NCI-H1417 (cell line): ENCODE data around the gene GNL3L.
"Not testable (repeated sequence)": the region's sequence is repeated elsewhere in the genome, so short reads cannot be mapped to it uniquely, and the experiment has no call there.

ENCODE experiments used
- DNase-seq, 3 experiments: peaks; one replicate each; lab custom pipeline; 2025; lab: John Stamatoyannopoulos, UW

Gene GNL3L

DNA sequence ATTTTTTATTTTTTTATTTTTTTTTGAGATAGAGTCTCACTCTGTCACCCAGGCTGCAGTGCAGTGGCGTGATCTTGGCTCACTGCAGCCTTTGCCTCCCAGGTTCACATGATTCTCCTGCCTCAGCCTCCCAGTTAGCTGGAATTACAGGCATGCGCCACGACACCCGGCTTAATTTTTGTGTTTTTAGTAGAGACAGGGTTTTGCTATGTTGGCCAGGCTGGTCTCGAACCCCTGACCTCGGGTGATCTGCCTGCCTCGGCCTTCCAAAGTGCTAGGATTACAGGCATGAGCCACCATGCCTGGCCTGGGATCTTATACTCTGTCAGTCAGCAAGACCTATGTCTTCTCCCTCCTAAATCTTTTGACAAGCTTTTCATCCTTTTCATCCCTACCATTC is 25.0 kb downstream of the GNL3L start:
- not testable (repeated sequence) for DNase-seq

DNA sequence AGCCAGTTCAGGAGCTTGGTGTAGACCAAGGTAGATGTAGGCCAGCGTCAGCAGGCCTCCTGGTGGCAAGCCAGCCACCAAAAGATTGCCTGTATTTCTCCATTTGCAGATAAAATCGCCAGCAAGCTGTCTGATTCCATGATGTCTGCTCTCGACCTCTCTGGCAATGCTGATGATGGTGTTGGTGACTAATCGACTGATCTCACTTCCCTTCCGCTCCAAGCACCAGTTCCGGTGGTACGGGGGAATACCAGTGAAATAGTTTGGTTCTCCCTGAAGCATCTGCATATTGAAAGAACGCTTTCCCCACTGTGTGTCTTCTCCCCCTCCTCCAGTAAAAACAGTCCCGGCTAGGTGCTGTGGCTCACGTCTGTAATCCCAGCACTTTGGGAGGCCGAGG is 30.4 kb downstream of the GNL3L start:
- DNase-seq = no peak

DNA sequence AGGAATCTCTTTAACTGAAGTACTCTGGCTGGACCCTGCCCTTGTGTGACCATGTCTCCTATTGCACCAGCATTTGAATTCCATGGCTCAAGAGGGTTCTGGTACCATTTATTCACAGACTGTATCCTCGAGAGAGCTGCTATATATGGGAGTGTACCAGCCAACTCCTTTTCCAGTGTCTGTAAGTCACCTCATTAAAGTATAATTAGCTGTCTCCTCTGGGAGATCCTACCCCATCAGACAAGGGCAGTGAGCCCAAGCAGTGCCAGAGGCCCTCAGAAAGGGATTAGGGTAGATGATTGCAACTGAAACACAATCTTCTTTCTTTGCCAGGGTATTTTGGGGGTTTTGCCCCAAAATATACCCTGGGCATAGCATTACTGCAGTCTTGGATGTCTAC is 31.6 kb downstream of the GNL3L start:
- no peak for DNase-seq

DNA sequence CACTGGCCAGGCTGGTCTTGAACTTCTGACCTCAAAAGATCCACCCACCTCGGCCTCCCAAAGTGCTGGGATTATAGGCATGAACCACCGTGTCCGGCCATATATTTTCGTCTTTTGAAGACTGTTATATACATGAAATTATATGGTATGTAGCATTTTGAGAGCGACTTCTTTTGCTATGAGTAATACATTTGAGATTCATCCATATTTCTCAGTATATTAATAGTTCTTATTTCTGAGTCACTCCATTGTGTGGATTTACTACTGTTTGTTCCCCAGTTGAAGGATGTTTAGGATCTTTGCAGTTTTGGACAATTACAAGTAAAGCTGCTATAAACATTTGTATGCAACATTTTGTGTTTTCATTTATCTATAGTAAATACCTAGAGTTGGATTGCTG is 34.9 kb downstream of the GNL3L start:
- DNase-seq = no peak

DNA sequence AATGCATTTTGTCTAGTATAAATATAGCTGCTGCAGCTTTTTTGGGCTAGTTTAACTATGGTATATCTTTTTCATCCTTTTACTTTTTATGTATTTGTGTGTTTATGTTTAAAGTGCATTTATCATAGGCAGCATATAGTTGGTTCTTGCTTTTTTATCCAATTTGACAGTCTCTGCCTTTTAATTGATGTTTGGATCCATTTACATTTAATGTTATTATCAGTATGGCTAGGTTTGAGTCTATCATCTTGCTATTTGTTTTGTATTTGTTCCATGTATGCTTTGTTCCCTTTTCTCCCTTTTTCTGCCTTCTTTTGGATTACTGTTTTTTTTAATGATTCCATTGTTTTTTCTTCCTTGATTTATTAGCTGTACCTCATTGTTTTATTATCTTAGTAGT is 40.3 kb downstream of the GNL3L start:
- DNase-seq = no peak

DNA sequence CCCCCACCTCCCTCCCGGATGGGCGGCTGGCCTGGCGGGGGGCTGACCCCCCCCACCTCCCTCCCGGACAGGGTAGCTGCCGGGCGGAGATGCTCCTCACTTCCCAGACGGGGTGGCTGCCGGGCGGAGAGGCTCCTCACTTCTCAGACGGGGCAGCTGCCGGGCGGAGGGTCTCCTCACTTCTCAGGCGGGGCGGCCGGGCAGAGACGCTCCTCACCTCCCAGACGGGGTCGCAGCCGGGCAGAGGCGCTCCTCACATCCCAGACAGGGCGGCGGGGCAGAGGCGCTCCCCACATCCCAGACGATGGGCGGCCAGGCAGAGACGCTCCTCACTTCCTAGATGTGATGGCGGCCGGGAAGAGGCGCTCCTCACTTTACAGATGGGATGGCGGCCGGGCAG is 42.6 kb downstream of the GNL3L start:
- not testable (repeated sequence) for DNase-seq

DNA sequence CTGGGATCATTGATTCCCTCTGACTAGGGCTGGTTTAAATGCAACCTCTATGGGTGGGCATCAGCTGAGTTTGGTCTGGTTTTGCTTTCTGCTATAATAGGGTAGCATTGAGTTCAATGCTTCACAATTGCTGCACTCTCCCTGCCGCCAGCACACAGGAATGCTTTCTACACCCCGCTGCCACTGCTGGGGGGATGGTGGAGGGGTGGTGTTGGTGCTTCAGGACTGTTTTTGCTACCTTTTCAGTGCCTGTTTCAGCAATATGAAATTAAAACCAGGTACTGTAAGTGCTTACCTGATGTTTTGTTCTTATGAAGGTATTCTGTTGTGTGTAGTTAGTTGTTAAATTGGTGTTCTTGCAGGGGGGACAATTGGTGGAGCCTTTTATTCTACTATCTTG is 67.7 kb downstream of the GNL3L start:
- no peak for DNase-seq

DNA sequence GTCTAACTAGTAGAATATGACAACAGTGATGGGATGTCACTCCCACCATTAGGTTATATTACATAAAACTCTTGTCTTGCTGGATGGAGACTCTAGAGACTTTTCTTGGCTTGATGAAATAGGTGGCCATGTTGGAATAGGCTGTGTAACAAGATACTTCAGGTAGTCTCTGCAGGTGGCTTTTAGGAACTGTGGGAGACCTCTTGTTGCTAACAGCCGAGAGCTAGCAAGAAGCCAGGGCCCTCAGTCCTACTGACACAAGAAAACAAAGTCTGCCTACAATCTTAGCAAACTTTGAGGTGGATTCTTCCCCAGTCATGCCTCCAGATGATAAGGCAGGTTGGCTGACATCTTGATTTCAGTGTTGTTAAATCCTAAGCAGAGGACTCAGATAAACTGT is 72.5 kb downstream of the GNL3L start:
- DNase-seq = no peak
